ENCODE results near the gene RALB.

RALB gene

DNA sequence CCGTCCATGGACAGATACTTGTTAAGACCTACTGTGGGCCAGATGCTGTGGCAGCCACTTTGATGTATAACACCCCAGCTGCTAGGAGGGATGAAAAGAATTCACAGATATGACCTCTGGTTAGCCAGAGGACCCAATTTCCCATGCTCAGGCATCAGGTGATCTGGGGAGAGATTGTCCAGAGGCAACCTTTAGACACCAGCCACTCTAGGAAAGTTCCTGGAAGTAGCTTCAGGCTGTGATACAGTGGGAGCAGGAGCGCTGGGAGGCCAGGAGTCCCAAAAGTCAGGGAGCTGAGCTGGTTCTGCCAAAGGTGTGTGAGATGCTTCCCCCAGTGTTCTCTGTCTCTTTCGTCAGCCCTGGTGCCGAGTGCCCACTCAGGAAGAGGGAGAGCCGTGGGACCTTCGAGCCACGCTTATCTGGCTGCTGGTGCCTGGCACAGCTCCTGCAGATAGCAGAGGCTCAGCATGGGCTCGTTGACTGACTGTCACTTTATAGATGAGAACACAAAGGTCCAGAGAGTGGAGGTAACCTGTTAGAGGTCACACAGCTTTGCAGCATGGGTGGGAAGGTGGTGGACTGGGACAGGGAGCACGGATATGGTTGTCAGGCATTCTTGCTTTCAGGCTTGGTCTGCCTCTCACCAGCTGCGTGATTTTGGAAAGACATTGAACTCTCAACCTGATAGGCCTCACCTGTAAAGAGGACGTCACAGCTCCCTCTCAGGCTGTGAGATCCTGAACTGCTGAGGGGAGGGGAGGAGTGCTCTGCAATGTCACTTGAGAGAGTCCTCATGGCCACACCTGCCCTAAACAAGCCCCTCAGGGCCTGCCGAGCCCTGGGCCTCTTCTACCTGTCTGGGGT is 7.8 kb upstream of the RALB start:
- H3K9ac ChIP-seq (ENCODE audit: low read depth, low read length), result no peak overlapping the region
- no peak overlapping the region for H3K4me3 ChIP-seq (ENCODE audit: low read depth, low read length)
- H3K27me3 ChIP-seq (ENCODE audit: control insufficient read depth, insufficient read depth, low read length), result peaks cover 15% of the 10 kb centered on the region
- no peaks in the 10 kb centered on the region for H3K36me3 ChIP-seq (ENCODE audit: control insufficient read depth, insufficient read depth, low read length)
- H3K4me1 ChIP-seq (ENCODE audit: control insufficient read depth, insufficient read depth, low read length), result peaks cover 17% of the 10 kb centered on the region
- H3K27ac ChIP-seq (ENCODE audit: low read depth, low read length), result no peak overlapping the region
- no peaks in the 10 kb centered on the region for H3K9me3 ChIP-seq (ENCODE audit: control insufficient read depth, insufficient read depth, low read length)

DNA sequence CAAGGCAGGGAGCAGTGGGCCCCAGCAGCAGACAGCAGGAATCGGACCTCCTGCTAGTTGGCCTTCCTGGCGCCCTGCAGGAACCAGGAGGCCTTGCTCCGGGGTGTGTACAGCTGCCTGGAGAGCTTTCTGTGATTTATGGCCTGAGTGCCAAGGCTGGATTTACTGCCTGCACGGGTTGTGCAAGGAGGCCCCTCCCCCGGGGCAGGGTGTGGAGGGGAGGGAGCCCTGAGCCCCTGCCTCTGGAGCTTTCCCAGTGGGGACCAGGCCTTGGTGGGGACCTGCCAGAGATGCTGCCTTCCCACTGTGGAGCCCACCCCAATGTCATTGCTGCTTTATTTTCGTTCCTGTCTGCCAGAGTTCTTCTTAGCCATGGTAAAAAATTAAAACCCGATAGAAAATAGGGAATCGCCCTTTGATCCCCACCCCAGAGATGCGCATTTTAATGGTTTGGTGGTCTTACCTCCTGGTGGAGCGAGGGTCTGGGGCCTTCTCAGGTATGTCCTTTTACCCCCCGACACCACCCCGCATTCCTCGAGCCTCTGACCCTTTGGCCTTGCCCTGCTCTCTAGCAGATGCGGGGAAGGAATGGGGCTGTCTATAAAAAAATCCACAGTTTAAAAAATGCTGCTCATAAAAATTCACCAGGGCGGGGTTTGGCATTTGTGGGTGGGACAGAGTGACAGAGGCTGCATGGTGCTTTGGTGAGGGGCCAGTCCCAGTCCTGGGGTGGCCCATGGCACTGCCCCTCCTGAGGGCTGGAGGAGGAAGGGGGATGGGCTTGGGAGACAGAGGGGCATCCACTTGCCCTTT is 6.9 kb upstream of the RALB start:
- Histone ChIP-seq H3K4me1 (ENCODE audit: control insufficient read depth, insufficient read depth, low read length) (peaks cover 16% of the 10 kb centered on the region), H3K27me3 (ENCODE audit: control insufficient read depth, insufficient read depth, low read length) (peaks cover 23% of the 10 kb centered on the region), H3K36me3 (ENCODE audit: control insufficient read depth, insufficient read depth, low read length) (no peaks in the 10 kb centered on the region), H3K9ac (ENCODE audit: low read depth, low read length) (no peak overlapping the region), H3K9me3 (ENCODE audit: control insufficient read depth, insufficient read depth, low read length) (no peaks in the 10 kb centered on the region), H3K4me3 (ENCODE audit: low read depth, low read length) (no peak overlapping the region), H3K27ac (ENCODE audit: low read depth, low read length) (no peak overlapping the region)

DNA sequence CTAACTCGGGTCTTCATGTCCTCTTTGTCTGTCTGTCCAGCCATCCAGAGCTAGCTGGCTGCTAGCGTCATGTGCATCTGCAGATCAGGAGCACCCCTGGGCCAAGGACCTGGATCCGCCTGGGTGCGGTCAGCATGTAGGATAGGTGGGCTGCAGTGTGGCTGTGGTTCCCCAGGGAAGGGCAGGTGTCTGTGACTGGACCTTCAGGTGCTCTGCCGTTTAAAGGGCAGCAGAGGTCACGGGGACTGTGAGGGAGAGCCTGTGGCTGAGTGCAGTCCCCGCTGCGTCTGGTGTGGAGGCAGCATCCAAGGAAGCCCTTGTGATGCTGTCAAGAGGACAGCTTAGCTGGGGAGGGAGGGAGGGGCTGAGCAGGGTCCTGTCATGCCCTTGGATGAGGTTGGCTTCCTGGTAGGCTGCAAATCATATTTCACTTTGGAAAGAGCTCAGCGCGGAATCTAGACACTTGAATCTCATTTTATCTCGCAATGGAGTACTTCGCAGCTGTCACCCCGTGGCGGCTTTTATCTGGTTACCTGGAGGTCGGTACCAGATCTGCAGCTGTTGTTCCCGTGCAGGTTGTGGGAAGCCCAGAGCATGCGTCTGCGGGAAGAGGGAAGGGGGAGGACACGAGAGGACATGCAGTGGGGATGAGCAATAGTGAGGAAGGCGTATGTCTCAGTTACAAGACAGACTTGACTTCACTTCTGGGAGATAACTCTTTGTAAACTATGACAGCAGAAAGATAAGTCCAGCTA is 5.9 kb upstream of the RALB start:
- no peaks in the 10 kb centered on the region for H3K36me3 ChIP-seq (ENCODE audit: control insufficient read depth, insufficient read depth, low read length)
- no peak overlapping the region for H3K27ac ChIP-seq (ENCODE audit: low read depth, low read length)
- peaks cover 33% of the 10 kb centered on the region for H3K27me3 ChIP-seq (ENCODE audit: control insufficient read depth, insufficient read depth, low read length)
- H3K4me3 ChIP-seq (ENCODE audit: low read depth, low read length), result no peak overlapping the region
- H3K9ac ChIP-seq (ENCODE audit: low read depth, low read length), result no peak overlapping the region
- H3K4me1 ChIP-seq (ENCODE audit: control insufficient read depth, insufficient read depth, low read length), result peaks cover 17% of the 10 kb centered on the region
- H3K9me3 ChIP-seq (ENCODE audit: control insufficient read depth, insufficient read depth, low read length), result no peaks in the 10 kb centered on the region

DNA sequence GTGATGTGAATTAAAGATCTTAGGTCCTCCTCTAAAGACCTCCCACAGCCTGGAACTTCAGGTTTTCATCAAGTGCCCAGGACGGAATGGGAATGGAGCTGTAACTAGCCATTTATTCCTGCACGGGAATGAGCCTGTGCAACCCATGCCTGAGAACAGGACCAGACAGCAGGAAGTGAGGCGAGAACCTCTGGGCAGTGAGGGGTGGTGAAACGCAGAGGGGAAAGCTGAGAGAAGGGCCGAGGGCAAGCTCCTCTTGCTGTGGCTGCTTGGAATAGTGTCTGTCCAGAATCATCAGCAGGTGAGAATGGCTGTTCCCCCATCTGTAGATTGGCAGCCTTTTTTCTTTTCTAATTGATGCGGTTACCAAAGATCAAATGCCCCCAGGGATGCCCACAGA is 4.8 kb upstream of the RALB start:
- H3K4me3 ChIP-seq (ENCODE audit: low read depth, low read length), result no peak overlapping the region
- no peaks in the 10 kb centered on the region for H3K9me3 ChIP-seq (ENCODE audit: control insufficient read depth, insufficient read depth, low read length)
- H3K27ac ChIP-seq (ENCODE audit: low read depth, low read length), result no peak overlapping the region
- no peak overlapping the region for H3K9ac ChIP-seq (ENCODE audit: low read depth, low read length)
- peaks cover 21% of the 10 kb centered on the region for H3K4me1 ChIP-seq (ENCODE audit: control insufficient read depth, insufficient read depth, low read length)
- H3K27me3 ChIP-seq (ENCODE audit: control insufficient read depth, insufficient read depth, low read length), result peaks cover 37% of the 10 kb centered on the region
- no peaks in the 10 kb centered on the region for H3K36me3 ChIP-seq (ENCODE audit: control insufficient read depth, insufficient read depth, low read length)

DNA sequence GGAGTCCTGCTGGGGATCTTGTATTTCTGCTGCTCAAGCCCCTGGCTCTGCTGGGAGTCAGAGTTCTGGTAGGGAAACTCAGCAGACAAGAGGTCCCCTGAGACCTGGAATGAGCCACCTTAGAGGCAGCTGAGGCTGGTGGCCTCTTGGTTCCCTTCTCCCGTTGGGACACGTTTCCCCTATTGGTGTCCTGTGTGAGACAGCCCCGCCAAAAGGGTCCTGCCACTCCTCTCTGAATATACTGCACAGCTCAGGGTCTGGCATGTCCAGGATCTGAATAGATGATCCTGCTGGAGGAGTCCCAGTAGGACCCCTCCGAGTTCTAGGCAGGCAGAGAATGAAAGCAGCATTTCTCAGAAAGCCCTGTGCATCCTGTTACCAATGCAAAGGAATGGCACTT is 2.0 kb upstream of the RALB start:
- Histone ChIP-seq H3K27me3 (ENCODE audit: control insufficient read depth, insufficient read depth, low read length) (peaks cover 56% of the 10 kb centered on the region), H3K4me3 (ENCODE audit: low read depth, low read length) (no peak overlapping the region), H3K36me3 (ENCODE audit: control insufficient read depth, insufficient read depth, low read length) (no peaks in the 10 kb centered on the region), H3K27ac (ENCODE audit: low read depth, low read length) (no peak overlapping the region), H3K9me3 (ENCODE audit: control insufficient read depth, insufficient read depth, low read length) (no peaks in the 10 kb centered on the region), H3K9ac (ENCODE audit: low read depth, low read length) (no peak overlapping the region), H3K4me1 (ENCODE audit: control insufficient read depth, insufficient read depth, low read length) (peaks cover 25% of the 10 kb centered on the region)

DNA sequence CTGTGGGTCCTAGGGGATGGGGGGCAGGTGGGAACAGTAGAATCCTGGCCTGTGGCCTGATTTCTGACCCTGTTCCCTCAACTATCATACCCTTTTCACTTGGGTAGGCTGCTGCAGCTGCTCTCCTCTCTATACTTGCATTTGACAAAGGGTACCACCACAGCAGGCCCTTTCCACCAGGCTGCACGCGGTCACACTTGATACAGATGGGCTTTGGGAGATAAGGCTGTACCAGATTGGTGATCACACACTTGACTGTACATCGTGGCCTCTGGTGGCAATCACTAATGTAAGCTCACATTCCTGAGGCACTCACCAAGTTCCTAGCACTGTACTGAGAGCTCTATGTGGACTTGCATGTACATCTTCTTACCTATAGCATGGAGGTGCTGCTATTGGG is 1.6 kb upstream of the RALB start:
- no peak overlapping the region for H3K9ac ChIP-seq (ENCODE audit: low read depth, low read length)

DNA sequence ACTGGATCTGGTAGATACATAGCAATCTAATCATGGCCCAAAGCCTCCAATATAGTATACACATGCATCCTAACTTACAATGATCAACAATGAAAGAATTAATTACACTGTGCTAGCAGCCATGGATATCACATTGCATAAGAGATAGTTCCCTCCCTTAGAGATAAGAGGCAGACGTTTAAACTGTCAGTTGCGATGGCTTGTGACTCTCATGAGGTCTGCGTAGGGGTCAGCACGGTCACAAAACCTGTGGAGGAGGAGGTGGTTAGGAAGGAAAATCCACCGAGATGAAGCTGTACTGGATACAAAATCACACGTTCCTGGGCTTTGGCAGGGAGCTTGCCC is 800 bp upstream of the RALB start:
- Histone ChIP-seq H3K36me3 (ENCODE audit: control insufficient read depth, insufficient read depth, low read length) (no peaks in the 10 kb centered on the region), H3K4me1 (ENCODE audit: control insufficient read depth, insufficient read depth, low read length) (peaks cover 20% of the 10 kb centered on the region), H3K9ac (ENCODE audit: low read depth, low read length) (no peak overlapping the region), H3K9me3 (ENCODE audit: control insufficient read depth, insufficient read depth, low read length) (no peaks in the 10 kb centered on the region), H3K27ac (ENCODE audit: low read depth, low read length) (no peak overlapping the region), H3K27me3 (ENCODE audit: control insufficient read depth, insufficient read depth, low read length) (peaks cover 56% of the 10 kb centered on the region), H3K4me3 (ENCODE audit: low read depth, low read length) (peak overlapping the region; percentile 77)

More for the DNA sequence above, 1.6 kb upstream of the RALB start:
- no peaks in the 10 kb centered on the region for H3K36me3 ChIP-seq (ENCODE audit: control insufficient read depth, insufficient read depth, low read length)
- H3K4me3 ChIP-seq (ENCODE audit: low read depth, low read length), result no peak overlapping the region
- no peaks in the 10 kb centered on the region for H3K9me3 ChIP-seq (ENCODE audit: control insufficient read depth, insufficient read depth, low read length)
- H3K4me1 ChIP-seq (ENCODE audit: control insufficient read depth, insufficient read depth, low read length), result peaks cover 23% of the 10 kb centered on the region
- peaks cover 56% of the 10 kb centered on the region for H3K27me3 ChIP-seq (ENCODE audit: control insufficient read depth, insufficient read depth, low read length)
- H3K27ac ChIP-seq (ENCODE audit: low read depth, low read length), result no peak overlapping the region

DNA sequence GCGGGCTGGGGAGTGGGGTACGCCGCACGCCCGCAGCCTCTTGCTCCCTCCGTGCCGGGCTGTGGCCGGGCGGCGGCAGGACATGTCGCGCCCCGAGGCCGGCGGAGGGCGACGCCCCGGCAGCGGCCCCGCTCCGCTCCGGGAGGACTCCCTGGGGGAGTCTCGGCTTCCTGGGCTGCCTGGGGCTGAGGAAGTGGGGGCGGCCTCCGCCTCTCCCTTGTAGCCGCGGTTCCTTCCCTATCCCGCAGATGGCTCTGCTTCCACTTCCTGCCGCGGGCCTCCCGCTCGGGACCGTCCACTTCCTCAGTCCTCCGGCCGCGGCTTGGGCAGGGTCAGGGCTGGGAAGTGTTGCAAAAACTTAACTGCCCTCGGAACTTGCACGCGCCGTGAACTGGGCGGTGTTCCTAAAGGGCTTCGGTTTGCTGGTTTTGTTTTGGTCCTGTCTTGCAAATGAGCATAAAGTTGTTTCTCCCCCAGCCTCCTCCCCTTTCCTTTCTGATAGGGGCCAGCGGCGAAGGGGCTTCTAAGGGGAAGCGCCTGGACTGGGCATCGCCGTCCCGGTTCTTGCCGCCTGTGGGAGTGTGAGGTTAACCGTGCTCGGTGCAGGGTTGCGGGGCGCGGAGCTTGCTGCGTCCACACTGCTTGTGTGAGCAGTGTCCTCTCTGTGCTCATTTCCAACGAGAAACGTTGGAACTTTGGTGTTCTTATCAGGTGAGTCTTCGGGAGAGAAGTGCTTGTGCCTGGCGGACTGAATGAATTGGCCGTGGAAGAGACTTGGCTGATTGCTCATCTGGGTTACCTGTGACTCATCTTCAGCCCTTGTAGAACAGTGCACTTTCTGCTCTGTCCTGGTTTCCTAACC is 600 bp downstream of the RALB start:
- peak overlapping the region; percentile 77 for H3K4me3 ChIP-seq (ENCODE audit: low read depth, low read length)
- H3K27ac ChIP-seq (ENCODE audit: low read depth, low read length), result peak overlapping the region; percentile 70
- H3K27me3 ChIP-seq (ENCODE audit: control insufficient read depth, insufficient read depth, low read length), result peaks cover 49% of the 10 kb centered on the region
- peaks cover 20% of the 10 kb centered on the region for H3K4me1 ChIP-seq (ENCODE audit: control insufficient read depth, insufficient read depth, low read length)
- H3K9ac ChIP-seq (ENCODE audit: low read depth, low read length), result no peak overlapping the region
- no peaks in the 10 kb centered on the region for H3K36me3 ChIP-seq (ENCODE audit: control insufficient read depth, insufficient read depth, low read length)
- H3K9me3 ChIP-seq (ENCODE audit: control insufficient read depth, insufficient read depth, low read length), result no peaks in the 10 kb centered on the region

DNA sequence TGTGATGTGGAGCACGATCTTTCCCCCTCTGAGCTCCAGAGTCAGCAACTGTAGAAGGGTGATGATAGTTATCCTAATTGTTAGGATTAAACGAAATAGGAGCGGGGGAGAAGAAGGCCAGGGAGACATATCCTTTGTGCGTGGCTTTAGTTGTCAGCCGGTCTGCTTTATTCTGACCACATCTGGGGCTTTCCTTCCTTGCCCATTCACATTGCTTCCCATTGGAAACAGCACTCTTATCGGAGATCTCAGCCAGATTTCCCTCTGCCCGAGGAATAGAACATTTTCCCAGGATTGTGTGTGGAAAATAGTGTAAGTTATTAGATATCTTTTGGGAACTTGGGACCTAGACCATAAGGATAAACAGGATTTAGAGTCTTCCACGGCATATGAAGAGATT is 1.5 kb downstream of the RALB start:
- Histone ChIP-seq H3K9ac (ENCODE audit: low read depth, low read length) (no peak overlapping the region), H3K27ac (ENCODE audit: low read depth, low read length) (no peak overlapping the region), H3K36me3 (ENCODE audit: control insufficient read depth, insufficient read depth, low read length) (no peaks in the 10 kb centered on the region), H3K9me3 (ENCODE audit: control insufficient read depth, insufficient read depth, low read length) (no peaks in the 10 kb centered on the region), H3K4me1 (ENCODE audit: control insufficient read depth, insufficient read depth, low read length) (peaks cover 20% of the 10 kb centered on the region), H3K4me3 (ENCODE audit: low read depth, low read length) (peak overlapping the region; percentile 77), H3K27me3 (ENCODE audit: control insufficient read depth, insufficient read depth, low read length) (peaks cover 48% of the 10 kb centered on the region)

DNA sequence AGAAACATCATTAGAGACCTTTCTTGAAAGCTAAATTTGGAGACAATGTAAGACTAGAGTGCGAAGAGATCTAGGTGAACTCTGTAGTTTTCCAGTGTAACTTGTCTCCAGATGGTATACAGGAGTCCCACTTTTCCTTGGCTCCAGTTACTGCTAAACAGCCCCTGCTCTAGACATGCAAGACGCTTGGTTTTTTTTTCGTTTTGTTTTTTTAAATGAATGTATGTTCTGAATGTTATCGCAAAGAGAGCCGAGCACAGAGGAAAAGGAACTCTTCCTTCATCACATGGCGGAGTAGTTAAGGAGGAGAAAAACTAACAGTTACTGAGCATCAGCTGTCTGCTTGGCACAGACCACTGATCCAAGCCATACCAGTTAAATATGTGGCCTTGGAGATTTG is 2.4 kb downstream of the RALB start:
- Histone ChIP-seq H3K9ac (ENCODE audit: low read depth, low read length) (no peak overlapping the region), H3K27me3 (ENCODE audit: control insufficient read depth, insufficient read depth, low read length) (peaks cover 39% of the 10 kb centered on the region), H3K9me3 (ENCODE audit: control insufficient read depth, insufficient read depth, low read length) (peaks cover 1% of the 10 kb centered on the region; the same call in 1 of the 2 replicates), H3K4me3 (ENCODE audit: low read depth, low read length) (no peak overlapping the region), H3K27ac (ENCODE audit: low read depth, low read length) (no peak overlapping the region), H3K4me1 (ENCODE audit: control insufficient read depth, insufficient read depth, low read length) (peaks cover 20% of the 10 kb centered on the region), H3K36me3 (ENCODE audit: control insufficient read depth, insufficient read depth, low read length) (no peaks in the 10 kb centered on the region)
